ENCODE data around the gene TRAM2.

DNA sequence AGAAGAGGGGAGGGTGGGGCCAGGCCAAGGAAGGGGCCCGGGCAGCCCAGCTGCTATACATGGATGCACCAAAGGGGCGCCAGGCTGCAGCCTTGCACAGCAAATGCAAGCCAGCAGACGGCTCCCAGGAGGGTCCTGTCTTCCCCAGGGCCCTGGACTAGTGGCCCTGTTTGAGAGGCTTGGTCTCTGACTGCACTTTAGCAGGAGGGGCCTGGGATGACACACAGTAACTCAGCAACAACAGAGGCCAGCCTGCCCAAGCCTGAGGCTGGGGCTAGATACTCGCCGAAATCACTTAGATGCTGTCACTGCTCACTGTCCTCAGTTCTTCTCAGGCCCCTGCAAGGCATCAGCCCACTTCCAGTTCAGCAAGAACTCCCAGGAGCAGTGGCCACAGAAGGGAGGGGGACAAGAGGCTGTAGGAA lies 73.5 kb downstream of the TRAM2 start:
- no peak for TF ChIP-seq POLR2A (IDR thresholded peaks at IDR 0.05)
- TF ChIP-seq, protein P1, sequence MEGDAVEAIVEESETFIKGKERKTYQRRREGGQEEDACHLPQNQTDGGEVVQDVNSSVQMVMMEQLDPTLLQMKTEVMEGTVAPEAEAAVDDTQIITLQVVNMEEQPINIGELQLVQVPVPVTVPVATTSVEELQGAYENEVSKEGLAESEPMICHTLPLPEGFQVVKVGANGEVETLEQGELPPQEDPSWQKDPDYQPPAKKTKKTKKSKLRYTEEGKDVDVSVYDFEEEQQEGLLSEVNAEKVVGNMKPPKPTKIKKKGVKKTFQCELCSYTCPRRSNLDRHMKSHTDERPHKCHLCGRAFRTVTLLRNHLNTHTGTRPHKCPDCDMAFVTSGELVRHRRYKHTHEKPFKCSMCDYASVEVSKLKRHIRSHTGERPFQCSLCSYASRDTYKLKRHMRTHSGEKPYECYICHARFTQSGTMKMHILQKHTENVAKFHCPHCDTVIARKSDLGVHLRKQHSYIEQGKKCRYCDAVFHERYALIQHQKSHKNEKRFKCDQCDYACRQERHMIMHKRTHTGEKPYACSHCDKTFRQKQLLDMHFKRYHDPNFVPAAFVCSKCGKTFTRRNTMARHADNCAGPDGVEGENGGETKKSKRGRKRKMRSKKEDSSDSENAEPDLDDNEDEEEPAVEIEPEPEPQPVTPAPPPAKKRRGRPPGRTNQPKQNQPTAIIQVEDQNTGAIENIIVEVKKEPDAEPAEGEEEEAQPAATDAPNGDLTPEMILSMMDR (IDR thresholded peaks at IDR 0.05) = no peak

All from adrenal gland (tissue), 5 donors.